AG10803 (cell line): ENCODE data around the gene P2RX2.

Source experiments
- DNase-seq: peaks from one replicate; pipeline ENCODE4 v3.0.0; 2010; ENCODE audit warnings: low read depth
- H3K4me3 ChIP-seq: 2 replicates; pipeline ENCODE4 v1.5.1; 2011; ENCODE audit warnings: mild to moderate bottlenecking, low read length, control low read depth
- TF ChIP-seq, protein P1 (sequence below): conservative IDR thresholded peaks from 2 replicates; pipeline ENCODE4 v1.5.1; 2011; ENCODE audit warnings: mild to moderate bottlenecking, low read length, control low read depth, inconsistent platforms

The P2RX2 gene

DNA sequence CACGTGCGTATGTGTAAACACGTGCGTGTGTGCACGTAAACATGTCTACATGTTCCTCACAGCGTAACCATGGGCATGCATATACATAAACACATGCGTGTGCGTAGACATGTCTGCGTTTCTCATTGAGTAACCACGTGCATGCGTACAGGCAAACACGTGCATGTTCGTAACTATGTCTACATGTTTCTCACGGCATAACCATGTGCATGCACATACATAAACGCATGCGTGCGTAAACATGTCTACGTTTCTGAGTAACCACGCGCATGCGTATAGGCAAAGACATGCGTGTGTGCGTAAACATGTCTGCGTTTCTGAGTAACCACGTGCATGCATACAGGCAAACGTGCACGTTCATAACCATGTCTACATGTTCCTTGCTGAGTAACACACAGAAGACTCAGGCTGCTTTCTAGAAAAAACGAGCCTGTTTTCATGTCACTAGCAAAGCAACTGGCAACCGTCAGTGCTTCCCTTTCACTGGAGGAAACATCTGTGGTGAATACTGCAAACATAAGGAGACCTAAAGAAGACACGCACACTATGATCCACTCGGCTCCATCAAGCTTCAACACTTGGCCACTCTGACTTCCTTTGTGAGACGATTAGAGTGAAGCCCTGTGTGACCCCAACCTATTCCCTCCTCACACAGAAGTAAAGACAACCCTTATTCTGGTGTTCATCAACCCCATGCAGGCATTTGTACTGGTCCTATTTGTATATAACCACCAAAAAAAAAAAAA, 39.7 kb downstream of the P2RX2 start:
- DNase-seq = no peak
- TF ChIP-seq, protein P1, sequence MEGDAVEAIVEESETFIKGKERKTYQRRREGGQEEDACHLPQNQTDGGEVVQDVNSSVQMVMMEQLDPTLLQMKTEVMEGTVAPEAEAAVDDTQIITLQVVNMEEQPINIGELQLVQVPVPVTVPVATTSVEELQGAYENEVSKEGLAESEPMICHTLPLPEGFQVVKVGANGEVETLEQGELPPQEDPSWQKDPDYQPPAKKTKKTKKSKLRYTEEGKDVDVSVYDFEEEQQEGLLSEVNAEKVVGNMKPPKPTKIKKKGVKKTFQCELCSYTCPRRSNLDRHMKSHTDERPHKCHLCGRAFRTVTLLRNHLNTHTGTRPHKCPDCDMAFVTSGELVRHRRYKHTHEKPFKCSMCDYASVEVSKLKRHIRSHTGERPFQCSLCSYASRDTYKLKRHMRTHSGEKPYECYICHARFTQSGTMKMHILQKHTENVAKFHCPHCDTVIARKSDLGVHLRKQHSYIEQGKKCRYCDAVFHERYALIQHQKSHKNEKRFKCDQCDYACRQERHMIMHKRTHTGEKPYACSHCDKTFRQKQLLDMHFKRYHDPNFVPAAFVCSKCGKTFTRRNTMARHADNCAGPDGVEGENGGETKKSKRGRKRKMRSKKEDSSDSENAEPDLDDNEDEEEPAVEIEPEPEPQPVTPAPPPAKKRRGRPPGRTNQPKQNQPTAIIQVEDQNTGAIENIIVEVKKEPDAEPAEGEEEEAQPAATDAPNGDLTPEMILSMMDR = no peak
- H3K4me3 ChIP-seq = no peak overlapping the region

DNA sequence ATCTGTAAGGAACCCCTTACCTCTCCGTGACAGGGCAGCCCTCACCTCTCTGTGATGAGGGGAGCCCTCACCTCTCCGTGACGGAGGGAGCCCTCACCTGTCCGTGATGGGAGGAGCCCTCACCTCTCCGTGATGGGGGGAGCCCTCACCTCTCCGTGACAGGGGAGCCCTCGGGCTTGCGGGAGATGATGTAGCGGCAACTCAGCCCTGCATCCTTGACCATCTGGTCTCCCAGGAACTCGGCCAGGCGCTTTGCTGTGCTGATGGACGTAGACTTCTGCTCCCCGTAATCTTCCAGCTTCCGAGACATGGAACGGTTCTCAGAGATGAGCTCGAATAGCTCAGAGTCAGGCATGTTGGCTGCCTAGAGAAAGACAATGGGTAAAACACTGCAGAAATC, 40.6 kb downstream of the P2RX2 start:
- H3K4me3 ChIP-seq = no peak overlapping the region
- TF ChIP-seq, protein P1 = no peak
- no peak for DNase-seq

DNA sequence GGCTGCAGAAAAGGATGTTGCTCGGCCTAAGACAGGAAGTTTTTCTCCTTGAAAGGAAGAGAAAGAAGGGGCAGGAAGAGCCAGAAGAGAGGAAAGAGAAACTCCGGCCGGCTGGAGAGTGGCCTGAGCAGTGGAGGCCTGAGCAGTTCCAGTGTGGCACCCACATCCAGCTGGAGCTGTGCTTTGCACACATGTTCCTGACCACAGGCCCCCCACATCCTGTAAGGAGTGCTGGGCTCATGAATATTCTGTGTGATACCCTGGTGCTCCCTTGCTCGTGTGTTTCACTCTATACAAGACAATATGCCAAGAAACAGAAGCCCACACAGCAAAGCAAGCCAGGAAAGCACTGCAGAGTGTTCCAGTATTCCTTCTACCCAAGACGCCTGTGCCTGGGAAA, 41.5 kb downstream of the P2RX2 start:
- DNase-seq = no peak
- TF ChIP-seq, protein P1 = no peak
- H3K4me3 ChIP-seq = no peak overlapping the region

DNA sequence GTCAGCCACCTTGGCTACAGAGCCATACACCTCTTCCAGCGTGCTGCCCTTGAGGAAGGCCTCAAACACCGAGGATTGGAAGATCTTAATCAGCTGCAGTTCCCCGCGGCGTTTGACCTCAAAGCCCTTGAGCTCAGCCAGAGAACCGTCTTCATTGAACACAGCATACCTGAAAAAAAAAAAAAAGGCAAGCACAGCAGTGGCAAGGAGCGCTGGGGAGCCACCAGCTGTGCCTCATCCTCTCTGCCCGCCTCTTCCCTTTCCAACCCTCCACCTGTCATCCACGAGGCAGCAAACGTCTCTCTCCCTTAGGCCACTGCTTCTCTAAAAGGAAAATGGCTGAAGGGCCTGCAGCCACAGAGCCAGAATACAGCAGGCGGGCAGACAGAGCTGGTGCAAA, 42.4 kb downstream of the P2RX2 start:
- no peak overlapping the region for H3K4me3 ChIP-seq
- TF ChIP-seq, protein P1 = no peak
- no peak for DNase-seq

DNA sequence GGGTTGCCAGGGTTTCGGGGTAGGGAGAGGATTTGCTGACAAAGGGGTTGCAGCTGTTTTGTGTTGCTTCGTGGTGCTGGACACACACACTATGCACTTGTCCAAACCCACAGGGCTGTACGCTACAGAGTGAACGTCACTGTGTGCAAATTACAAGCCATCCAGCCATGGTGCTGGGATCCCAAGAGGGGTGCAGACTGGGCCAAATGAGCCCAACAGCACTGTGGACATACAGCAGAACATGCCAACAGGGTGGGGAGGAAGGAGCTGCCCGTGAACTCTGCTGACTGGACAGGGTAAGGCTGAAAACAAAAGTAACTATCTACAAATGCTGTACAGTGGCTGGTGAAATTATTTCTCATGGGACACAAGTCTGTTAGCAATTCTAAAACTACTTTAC, 43.4 kb downstream of the P2RX2 start:
- H3K4me3 ChIP-seq = no peak overlapping the region
- DNase-seq = no peak
- TF ChIP-seq, protein P1 = no peak

DNA sequence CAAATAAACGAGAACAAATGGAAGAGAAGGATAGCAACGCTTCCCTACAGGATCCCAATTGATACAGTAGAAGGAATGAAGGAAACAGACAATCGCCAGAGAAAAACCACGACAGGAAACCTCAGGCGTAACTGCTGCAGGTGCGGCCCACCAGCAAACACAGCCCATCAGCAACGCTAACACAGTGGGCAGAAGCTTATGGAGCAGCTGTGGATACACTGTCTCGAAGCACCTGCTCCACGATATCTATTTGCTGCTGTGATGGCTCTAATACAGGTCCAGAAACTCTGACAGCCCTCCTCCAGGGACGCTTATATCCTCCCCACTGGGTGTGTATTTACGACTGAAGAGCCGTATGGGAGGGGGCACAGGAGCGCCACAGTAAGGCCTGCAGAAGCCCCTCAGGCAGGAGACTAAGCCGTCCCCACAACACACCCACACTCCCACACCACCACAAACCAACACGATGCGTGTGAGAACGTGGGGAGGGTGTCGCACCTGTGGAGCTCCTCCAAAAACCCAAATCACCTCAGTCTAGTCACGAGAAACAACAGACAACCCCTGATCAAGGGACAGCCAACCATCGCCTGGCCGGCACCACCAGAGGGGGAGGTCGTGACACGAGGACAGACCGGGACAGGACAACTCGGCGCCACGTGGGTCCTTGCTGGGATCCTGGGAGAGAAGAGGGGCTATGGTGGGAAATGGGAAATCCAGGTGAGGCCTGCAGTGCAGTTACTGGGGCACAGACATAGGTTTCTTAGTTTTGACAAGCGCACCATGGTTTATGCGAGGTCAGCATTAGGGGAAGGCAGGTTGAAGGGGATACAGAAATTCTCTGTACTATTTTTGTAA, 44.6 kb downstream of the P2RX2 start:
- TF ChIP-seq, protein P1 = no peak
- no peak overlapping the region for H3K4me3 ChIP-seq
- no peak for DNase-seq
